NCI-H510A (cell line): ENCODE results near the gene PRAMEF2.
"Not testable (repeated sequence)": the region's sequence is repeated elsewhere in the genome, so short reads cannot be mapped to it uniquely, and the experiment has no call there.

Experiments
- DNase-seq: peaks from one replicate; lab custom pipeline; 2025; lab: John Stamatoyannopoulos, UW

Gene PRAMEF2, protein sequence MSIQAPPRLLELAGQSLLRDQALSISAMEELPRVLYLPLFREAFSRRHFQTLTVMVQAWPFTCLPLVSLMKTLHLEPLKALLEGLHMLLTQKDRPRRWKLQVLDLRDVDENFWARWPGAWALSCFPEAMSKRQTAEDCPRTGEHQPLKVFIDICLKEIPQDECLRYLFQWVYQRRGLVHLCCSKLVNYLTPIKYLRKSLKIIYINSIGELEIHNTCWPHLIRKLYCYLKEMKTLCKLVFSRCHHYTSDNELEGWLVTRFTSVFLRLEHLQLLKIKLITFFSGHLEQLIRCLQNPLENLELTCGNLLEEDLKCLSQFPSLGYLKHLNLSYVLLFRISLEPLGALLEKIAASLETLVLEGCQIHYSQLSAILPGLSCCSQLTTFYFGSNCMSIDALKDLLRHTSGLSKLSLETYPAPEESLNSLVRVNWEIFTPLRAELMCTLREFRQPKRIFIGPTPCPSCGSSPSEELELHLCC

DNA sequence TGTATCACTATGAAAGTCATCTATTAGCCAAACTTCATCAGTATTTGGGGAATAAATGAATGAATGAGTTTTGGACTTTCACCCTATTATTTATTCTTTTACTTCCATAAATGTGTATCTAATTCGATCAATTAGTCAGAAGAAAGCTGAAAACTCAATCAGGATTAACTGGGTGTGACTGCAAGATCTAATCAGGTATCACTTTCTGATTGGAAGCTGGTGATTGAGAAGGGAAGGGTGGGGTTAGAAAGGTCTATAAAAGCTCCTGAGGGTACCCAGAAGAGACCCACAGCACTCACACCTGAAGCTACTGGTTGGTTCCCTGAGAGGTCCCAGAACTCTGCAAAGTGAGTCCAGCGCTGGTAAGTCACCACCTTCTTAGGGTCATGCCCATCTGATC lies at the start of gene PRAMEF2:
Gene PRAMEF2 (plus strand): TSS at position 301 of the 400 bp plus-strand sequence. CDS start 1,924 bp downstream, outside the sequence.
- DNase-seq = not testable (repeated sequence)

DNA sequence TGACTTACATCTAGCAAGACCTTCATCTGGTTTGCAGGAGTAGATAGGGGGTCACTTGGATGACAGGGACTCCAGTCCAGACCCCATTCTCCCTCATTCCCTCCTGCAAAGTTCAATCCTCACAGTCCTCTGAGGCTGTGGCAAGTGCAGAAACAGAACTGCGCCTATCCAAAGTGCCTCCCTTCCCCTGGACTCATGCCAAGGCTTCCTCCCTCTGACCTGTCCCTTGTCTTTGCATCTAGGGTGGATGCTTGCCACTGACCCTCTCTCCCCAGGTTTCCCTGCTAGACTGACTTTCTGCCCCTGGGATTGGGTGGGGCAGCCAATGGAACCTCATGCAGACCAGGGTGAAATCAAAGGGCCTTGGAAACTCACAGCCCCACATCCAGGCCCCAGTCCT lies 47.0 kb upstream of the PRAMEF2 start:
- DNase-seq = no peak

DNA sequence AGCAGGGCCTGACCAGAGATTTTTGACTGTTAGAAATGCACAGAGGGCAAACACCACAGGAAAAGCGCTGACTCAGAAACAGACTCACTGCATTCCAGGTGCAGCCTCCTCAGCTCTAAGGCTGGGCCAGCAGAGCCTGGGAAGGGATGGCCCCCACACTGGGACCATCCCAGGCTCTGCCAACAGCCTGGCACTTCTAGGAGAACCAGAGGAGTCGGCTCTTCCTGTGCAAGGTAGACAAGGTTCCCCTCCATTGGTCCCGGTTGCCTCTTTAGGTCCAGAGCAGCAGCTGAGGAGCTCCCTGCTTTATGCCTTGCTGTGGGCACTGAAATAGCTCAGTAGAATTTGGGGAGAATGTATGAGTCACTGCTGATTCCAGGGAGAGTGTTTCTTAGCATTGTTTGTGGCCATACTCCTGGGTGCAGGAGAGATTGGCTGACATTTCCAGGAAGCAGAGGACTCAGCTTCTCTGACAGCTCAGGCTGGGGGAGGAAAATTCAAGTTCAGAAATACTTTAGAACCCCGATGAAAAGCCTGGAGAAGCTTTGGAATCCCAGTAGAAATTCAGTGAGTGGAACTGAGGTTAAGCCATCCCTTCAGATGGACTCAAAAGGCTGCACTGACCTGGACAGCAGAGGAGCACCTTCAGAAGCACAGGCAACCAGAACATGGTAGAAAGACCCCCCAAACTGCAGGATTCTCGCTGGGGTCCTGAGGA lies 46.0 kb upstream of the PRAMEF2 start:
- no peak for DNase-seq

DNA sequence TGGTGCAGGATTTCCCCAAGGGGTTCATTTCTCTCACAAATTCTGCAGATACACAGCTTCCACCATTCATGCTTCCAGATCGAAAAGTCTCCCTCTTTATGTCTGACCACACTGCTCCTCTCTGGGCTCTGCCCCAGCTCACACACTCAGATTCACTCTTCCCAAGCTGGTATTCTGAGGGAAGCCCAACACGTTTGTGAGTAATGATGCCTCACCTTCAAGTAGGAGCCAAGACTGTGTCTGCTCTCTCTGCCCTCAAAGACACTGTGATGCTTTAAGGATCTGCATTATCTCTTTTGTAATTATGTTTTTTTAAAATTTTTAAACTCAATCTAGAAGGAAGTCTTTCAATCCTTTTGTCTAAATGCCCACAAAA lies 45.5 kb upstream of the PRAMEF2 start:
- DNase-seq = no peak

DNA sequence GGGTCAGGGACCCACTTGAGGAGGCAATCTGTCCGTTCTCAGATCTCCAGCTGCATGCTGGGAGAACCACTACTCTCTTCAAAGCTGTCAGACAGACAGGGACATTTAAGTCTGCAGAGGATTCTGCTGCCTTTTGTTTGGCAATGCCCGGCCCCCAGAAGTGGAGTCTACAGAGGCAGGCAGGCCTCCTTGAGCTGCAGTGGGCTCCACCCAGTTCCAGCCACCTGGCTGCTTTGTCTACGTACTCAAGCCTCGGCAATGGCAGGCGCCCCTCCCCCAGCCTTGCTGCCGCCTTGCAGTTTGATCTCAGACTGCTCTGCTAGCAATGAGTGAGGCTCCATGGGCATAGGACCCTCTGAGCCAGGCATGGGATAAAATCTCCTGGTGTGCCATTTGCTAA lies 37.8 kb upstream of the PRAMEF2 start:
- DNase-seq = not testable (repeated sequence)

DNA sequence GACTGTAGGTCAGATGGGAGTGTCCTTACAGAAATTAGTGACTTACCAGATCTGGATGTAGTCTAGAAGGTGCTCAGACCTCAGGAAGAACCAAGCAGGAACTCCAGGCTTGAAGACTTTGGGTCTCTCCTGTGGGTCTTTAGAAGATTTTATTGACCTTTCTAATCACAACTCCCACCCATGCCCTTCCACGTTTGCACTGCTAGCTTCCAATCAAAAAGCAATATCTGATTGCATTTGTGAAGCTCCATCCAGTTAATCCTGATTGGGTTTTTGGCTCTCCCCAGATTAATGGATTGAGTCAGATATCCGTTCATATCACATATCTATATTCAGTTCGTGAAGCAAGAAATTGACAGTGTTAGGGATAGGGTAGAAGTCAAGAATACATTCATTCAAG lies 25.6 kb upstream of the PRAMEF2 start, which contains the start of gene PRAMEF11:
Gene PRAMEF11 (minus strand): TSS at position 101 of the 400 bp plus-strand sequence. CDS start 2,621 bp downstream, outside the sequence.
- not testable (repeated sequence) for DNase-seq

DNA sequence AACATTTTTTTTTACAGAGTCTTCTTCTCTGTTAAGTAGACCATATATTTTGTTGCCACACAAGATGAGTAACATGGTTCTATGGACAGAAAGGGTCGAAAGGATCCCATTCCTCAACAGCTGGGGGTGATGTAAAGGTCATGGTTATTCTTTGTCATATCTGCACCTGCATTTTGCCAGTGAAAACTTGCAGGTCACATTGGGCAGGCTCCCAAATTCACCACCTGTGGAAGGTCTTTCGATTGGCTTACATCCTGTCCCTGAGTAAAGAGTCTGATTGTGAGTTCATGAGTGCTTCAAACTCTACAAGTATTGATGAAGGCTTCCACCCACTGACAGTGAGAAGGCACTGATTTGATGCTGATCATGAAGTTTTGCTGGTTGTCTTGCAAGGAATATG lies 23.6 kb upstream of the PRAMEF2 start:
- not testable (repeated sequence) for DNase-seq

DNA sequence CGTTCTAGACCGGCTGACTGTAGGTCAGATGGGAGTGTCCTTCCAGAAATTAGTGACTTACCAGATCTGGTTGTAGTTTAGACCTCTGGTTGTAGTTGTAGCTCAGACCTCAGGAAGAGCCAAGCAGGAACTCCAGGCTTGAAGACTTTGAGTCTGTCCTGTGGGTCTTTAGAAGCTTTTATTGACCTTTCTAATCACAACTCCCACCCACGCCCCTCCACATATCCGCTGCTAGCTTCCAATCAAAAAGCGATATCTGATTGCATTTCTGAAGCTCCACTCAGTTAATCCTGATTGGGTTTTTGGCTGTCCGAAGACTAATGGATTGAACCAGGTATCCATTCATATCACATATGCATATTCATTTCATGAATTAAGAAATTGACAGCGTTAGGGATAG lies 8.3 kb upstream of the PRAMEF2 start, which contains the start of gene HNRNPCL1:
Gene HNRNPCL1 (minus strand): TSS at position 101 of the 400 bp plus-strand sequence. CDS start 431 bp downstream, outside the sequence.
- not testable (repeated sequence) for DNase-seq

DNA sequence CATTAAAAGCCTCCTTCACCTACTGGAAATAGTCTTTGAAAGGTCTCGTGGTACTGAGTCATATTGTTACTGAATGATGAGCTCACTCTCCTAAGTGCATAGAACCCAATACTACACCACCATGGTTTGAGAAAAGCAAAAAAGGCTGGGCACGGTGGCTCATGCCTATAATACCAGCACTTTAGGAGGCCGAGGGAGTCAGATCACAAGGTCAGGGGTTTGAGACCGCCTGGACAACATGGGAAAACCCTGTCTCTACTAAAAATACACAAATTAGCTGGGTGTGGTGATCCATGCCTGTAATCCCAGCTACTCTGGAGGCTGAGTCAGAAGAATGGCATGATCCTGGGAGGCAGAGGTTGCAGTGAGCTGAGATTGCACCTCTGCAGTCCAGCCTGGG lies 5.1 kb upstream of the PRAMEF2 start:
- no peak for DNase-seq

DNA sequence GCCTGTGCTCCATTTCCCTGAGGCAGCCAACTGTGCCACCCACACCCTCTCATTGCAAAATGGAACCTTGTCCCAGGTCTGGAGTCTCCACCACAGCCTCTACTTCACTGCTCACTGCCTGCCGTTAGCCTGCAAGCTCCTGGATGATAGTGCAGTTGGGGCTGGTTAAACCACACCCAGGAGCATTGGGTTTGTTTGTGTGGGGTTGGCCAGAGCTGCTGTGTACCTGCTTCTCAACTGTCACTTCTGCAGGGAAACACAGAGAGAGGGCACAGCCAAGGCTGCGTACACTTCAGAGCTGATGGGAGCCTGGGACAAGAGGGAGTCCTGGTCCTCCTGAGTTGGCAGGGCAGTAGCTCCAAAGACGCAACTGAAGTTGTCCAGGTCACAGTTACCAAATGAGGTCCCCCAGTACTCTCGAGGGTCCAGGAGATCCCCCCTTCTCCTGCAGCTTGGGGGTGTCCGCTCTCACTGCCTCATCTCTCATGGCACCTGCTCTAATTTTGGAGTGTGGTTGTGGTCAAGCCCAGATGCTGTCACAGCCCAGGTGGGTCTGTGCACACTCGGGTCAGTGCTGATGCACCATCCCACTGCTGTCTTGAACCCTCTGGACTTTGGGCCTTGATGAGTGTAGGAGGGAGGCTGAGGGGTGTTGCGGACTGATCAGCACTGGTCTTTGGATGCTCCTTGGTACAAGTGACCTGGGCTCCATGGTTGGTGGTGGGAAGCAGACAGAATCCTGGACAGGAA lies 6.4 kb downstream of the PRAMEF2 start:
- not testable (repeated sequence) for DNase-seq

DNA sequence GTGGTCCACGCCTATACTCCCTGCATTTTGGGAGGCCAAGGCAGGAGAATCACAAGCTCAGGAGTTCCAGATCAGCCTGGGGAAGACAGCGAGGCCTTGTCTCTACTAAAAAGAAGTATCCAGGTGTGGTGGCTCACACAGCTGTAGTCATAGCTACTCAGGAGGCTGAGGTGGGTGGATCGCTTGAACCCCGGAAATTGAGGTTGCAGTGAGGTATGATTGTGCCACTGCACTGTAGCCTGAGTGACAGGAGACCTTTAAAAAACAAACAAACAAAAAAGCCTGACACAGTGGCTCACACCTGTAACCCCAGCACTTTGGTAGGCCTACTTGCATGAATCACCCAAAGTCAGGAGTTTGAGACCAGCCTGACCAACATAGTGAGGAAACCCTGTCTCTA lies 21.6 kb downstream of the PRAMEF2 start:
- DNase-seq = not testable (repeated sequence)

DNA sequence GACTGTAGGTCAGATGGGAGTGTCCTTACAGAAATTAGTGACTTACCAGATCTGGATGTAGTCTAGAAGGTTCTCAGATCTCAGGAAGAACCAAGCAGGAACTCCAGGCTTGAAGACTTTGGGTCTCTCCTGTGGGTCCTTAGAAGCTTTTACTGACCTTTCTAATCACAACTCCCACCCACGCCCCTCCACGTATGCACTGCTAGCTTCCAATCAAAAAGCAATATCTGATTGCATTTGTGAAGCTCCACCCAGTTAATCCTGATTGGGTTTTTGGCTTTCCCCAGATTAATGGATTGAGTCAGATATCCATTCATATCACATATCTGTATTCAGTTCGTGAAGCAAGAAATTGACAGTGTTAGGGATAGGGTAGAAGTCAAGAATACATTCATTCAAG lies 29.2 kb downstream of the PRAMEF2 start, which contains the start of gene PRAMEF4:
Gene PRAMEF4 (minus strand): TSS at position 101 of the 400 bp plus-strand sequence. CDS start 2,807 bp downstream, outside the sequence.
- not testable (repeated sequence) for DNase-seq

DNA sequence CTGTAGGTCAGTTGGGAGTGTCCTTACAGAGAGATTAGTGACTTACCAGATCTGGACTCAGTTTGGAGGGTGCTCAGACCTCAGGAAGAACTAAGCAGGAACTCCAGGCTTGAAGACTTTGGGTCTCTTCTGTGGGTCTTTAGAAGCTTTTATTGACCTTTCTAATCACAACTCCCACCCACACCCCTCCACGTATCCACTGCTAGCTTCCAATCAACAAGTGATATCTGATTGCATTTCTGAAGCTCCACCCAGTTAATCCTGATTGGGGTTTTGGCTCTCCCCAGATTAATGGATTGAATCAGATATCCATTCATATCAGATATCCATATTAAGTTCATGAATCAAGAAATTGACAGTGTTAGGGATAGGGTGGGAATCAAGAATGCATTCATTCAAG lies 41.3 kb downstream of the PRAMEF2 start, which contains the start of gene PRAMEF10:
Gene PRAMEF10 (minus strand): TSS at position 101 of the 400 bp plus-strand sequence. CDS start 2,423 bp downstream, outside the sequence.
- DNase-seq = not testable (repeated sequence)

DNA sequence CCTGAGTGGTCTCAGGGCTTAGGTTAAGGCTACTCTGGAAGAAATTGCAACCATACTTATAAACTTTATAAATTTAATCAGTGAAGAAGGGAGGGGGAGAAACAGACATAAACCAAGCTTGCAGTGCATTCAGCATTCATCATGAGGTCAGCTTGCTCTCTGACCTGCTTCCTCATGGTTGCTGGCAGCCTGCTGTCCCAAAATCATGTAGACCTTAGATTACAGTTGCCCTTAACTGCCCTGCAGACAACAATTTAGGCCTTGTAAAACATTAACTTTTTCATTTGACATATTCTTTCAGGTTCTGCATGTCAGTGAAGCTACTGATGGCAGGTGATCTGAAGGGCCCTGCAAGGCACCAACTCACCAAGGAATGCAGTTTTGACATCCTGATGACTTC lies 42.3 kb downstream of the PRAMEF2 start:
- DNase-seq = not testable (repeated sequence)

DNA sequence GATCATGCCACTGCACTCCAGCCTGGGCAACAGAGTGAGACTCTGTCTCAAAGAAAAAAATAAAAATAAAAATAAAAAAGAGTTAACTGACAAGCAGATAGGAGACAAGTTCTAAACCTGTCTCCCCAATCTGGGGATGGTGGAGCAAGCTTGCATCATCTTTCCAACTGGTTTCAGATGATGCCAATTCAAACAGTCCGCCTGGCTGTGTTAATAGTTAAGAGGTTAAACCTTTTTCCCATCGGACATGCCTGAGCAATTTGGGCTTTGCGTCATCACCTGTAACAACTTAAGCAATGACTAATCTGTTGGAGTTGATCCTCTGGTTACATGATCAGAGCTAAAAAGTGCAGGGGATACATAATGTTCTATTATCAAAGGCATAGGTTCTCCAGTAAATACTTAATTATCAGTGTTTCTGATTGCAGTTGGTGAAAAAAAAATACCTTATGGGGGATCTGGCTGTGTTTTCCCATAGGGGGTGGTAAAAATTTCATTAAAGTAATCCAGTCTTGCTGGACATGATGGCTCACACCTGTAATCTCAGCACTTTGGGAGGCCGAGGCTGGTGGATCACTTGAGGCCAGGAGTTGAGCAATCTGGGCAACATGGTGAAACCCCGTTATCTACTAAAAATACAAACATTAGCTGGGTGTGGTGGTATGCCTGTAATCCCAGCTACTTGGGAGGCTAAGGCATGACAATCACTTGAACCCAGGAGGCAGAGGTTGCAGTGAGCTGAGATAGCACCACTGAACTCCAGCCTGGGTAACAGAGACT lies 47.1 kb downstream of the PRAMEF2 start:
- not testable (repeated sequence) for DNase-seq
